Cardiac fibroblast (primary cell): Measurements from ENCODE around the gene TPBG.

Source experiments
- DNase-seq, 2 donors: peaks; one replicate each; pipeline versions ENCODE4 v3.0.0 to v3.0.0-alpha.2; 2010; ENCODE audit warnings: low read depth in 2 of 2
- H3K4me3 ChIP-seq, 2 donors: replicated peaks in 1 of 2; 1 replicate in 1 of 2; 2 replicates in 1 of 2; pipeline ENCODE4 v1.5.1; 2011; ENCODE audit warnings: low read depth in 2 of 2, low read length in 2 of 2, mild to moderate bottlenecking in 2 of 2, moderate library complexity in 1 of 2
- CTCF ChIP-seq: IDR thresholded peaks from one replicate; pipeline ENCODE4 v1.5.1; 2011; ENCODE audit warnings: low read depth, mild to moderate bottlenecking, low read length, inconsistent platforms

The TPBG gene

DNA sequence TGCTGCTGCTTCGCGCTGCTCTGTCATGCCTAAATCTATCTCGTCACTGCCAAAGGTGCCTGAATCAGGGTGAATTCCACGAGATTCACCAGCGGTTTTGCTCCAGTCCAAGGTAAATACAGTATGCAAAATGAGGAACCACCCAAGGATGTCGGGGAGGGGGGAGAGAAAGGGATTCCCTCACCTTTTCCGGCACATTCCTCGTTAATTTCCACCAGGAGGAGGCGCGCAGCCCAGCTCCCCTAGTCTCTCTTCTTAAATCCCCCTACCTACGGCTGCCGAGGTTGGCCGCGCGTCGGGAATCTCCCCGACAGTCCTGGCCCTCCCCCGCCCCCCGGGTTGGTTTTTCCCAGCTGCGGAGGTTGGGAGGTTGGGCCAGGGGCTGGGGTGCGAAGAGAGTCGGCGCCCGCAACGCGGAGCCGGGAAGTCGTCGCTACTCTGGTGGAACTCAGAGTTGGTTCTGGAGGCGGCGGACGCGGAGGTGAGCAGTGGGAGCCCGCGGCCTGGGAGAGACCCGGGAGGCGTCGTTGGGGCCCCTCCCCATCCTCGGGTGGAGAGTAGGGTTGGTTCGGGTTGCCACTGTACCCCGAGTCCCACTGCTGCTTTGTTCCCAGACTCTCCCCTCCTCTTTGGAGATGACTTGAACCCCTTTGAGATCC lies at the start of gene TPBG:
TPBG (plus strand) TSS at position 390 of the 659 bp plus-strand sequence. CDS start 1,145 bp downstream, outside the sequence.
- peak; percentile 67 to 92 for DNase-seq
- peak; percentile 29 for TF ChIP-seq CTCF

GRCh38 chr6:82322386-82322785 lies 41.2 kb upstream of the TPBG start:
- TF ChIP-seq CTCF: no peak
- no peak overlapping the region for H3K4me3 ChIP-seq
- no peak for DNase-seq

More for the DNA sequence above, at the start of gene TPBG:
- peak within 1 kb of the TSS; percentile 82 to 92 for H3K4me3 ChIP-seq

GRCh38 chr6:82329766-82330165 lies 33.9 kb upstream of the TPBG start:
- DNase-seq: no peak
- no peak for TF ChIP-seq CTCF

DNA sequence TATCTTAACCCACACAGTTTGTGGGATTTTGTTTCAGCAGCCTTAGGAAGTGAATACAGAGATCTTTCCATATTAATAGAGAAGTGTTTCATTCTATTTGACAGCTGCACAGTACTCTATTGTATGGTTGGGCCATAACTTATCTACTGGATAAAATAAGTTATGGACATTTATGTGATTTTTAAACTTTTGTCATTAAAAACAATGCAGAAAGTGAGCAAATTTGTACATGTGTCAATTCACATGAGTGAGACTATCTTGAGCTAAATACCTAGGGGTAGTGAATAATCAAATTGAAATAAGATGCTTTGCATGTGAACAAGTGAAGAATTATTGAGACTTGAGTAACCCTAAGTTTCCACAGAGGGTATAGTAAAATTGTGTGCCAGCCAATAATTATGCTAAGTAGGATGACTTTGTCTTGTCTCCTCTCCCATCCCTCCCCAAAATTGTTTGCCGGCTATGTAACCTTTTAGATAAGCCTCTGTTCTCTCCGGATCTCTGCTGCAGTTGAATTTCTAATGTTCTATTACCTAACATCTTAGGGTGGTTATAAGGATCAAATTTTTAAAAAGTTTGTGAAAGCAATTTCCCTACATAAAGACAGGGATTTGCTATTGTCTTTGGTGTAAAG lies 33.3 kb upstream of the TPBG start:
- DNase-seq: peak in 1 of 2 donors; percentile 2
- TF ChIP-seq CTCF: no peak
- no peak overlapping the region for H3K4me3 ChIP-seq

More at GRCh38 chr6:82329766-82330165, 33.9 kb upstream of the TPBG start:
- no peak overlapping the region for H3K4me3 ChIP-seq

DNA sequence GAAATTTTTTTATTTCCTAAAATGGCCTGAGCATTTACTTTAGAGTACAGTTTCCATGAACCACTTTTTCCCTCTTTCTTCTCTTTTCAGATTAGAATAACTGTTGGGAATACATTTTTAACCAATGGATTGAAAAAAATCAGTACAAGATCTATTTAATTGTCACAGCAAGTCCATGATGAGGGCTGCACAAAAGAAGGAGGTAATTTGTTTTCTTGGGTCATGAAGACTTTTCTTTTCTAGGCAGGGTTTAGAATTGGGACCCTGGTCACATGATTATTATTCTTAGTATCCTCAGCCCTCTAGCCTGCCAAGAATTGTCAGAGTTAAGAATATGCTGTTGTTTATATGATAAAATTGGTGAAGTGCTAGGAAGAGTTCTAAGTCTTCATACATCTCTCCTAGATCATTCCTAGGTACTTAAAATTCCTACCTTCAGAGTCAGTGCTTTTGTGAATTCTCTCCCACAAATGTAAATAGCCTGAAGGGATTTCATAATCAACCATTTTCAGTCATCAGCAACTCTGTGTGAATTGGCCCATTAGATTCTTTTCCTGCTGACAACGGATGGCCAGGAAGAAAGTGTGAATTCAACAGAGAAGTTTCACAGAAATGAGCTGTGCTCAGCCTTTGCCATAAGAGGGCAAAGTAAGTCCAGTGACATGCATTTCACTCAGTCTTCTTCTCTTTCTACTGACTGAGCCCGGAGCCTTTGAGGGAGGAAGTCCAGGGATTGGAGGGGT lies 32.4 kb upstream of the TPBG start:
- DNase-seq: peak; percentile 41 to 59
- TF ChIP-seq CTCF: peak; percentile 40
- no peak overlapping the region for H3K4me3 ChIP-seq

GRCh38 chr6:82333781-82334180 lies 29.8 kb upstream of the TPBG start:
- TF ChIP-seq CTCF: no peak
- no peak overlapping the region for H3K4me3 ChIP-seq
- no peak for DNase-seq
